ENCODE measurements around the gene ZC3H6.

DNA sequence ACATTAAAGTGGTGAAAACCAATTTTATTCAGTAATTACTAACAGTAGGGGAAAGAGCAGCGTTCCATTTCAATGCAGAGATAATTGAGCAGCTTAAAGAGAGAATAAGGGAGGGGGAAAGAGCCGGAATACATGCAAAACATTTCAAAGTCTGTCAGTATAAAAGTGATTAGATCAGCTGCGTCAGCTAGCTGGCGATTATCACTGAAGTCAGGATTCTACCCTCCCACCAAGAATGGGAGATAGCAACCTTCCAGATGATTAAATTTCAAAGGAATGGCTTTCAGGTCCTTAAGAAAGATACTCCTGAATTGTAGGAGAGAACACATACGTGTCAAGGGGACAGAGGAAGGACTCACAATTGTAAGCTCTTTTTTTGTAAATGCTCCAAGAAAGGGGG lies 2.7 kb upstream of the ZC3H6 start:
- TF ChIP-seq, protein P1, sequence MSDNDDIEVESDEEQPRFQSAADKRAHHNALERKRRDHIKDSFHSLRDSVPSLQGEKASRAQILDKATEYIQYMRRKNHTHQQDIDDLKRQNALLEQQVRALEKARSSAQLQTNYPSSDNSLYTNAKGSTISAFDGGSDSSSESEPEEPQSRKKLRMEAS (IDR thresholded peaks at IDR 0.05; ENCODE audit: low read depth, low read length) = no peak
- TF ChIP-seq, protein P2, sequence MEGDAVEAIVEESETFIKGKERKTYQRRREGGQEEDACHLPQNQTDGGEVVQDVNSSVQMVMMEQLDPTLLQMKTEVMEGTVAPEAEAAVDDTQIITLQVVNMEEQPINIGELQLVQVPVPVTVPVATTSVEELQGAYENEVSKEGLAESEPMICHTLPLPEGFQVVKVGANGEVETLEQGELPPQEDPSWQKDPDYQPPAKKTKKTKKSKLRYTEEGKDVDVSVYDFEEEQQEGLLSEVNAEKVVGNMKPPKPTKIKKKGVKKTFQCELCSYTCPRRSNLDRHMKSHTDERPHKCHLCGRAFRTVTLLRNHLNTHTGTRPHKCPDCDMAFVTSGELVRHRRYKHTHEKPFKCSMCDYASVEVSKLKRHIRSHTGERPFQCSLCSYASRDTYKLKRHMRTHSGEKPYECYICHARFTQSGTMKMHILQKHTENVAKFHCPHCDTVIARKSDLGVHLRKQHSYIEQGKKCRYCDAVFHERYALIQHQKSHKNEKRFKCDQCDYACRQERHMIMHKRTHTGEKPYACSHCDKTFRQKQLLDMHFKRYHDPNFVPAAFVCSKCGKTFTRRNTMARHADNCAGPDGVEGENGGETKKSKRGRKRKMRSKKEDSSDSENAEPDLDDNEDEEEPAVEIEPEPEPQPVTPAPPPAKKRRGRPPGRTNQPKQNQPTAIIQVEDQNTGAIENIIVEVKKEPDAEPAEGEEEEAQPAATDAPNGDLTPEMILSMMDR (IDR thresholded peaks at IDR 0.05; ENCODE audit: low read depth, low read length) = no peak
